CD4-positive, CD25-positive, alpha-beta regulatory T cell (primary cell): ENCODE results near the gene SH3BP2. TPM values are rescaled to one million over a fixed set of nuclear protein-coding genes. Genes with fewer than 3 reads are reported as not detected.

Source experiments
- ATAC-seq, 2 donors: fragments of 150-1000 bp; cut with Tn5 transposase; one replicate each; pipeline ENCODE4 v1.10.0; 2021; ENCODE audit warnings: low read depth in 2 of 2, moderate number of reproducible peaks in 2 of 2, moderate library complexity in 1 of 2
- DNase-seq, 3 donors: peaks; one replicate each; pipeline versions ENCODE4 v3.0.0 to v3.0.0-alpha.2; 2012 to 2022; ENCODE audit warnings: mixed read lengths in 1 of 3
- H3K27ac ChIP-seq: one replicate; pipeline ENCODE4 v1.7.0; 2013; ENCODE audit warnings: mild to moderate bottlenecking, low read length; ENCODE audit not compliant: insufficient read depth, poor library complexity, severe bottlenecking
- H3K27me3 ChIP-seq: one replicate; pipeline ENCODE4 v1.7.0; 2013; ENCODE audit warnings: low read length; ENCODE audit not compliant: control insufficient read depth, insufficient read depth
- H3K36me3 ChIP-seq: one replicate; pipeline ENCODE4 v1.7.0; 2013; ENCODE audit warnings: mild to moderate bottlenecking, low read length, moderate library complexity; ENCODE audit not compliant: control insufficient read depth, insufficient read depth
- H3K4me1 ChIP-seq: 2 replicates; pipeline ENCODE4 v1.7.0; 2013; ENCODE audit warnings: mild to moderate bottlenecking, low read length; ENCODE audit not compliant: insufficient read depth, control insufficient read depth, poor library complexity, severe bottlenecking
- H3K4me3 ChIP-seq: one replicate; pipeline ENCODE4 v1.7.0; 2013; ENCODE audit warnings: low read depth, mild to moderate bottlenecking, low read length, moderate library complexity
- H3K9me3 ChIP-seq, 2 experiments: 1 replicate in 1 of 2; 2 replicates in 1 of 2; pipeline ENCODE4 v1.7.0; 2013; ENCODE audit warnings: low read length in 2 of 2, mild to moderate bottlenecking in 1 of 2, moderate library complexity in 1 of 2; ENCODE audit not compliant: control insufficient read depth in 2 of 2
- H3K27ac Mint-ChIP-seq, 3 donors: one replicate each; pipeline ENCODE4 v1.8.0; 2020 to 2022; ENCODE audit warnings: mild to moderate bottlenecking in 3 of 3, mixed read lengths in 3 of 3, moderate library complexity in 2 of 3
- H3K27me3 Mint-ChIP-seq: one replicate; pipeline ENCODE4 v1.8.0; 2022; ENCODE audit warnings: mild to moderate bottlenecking, mixed read lengths
- H3K36me3 Mint-ChIP-seq: one replicate; pipeline ENCODE4 v1.8.0; 2020; ENCODE audit warnings: mixed read lengths
- H3K4me1 Mint-ChIP-seq, 4 donors: one replicate each; pipeline ENCODE4 v1.8.0; 2020 to 2022; ENCODE audit warnings: mixed read lengths in 4 of 4, mild to moderate bottlenecking in 1 of 4
- H3K4me3 Mint-ChIP-seq, 4 donors: one replicate each; pipeline ENCODE4 v1.8.0; 2020 to 2022; ENCODE audit warnings: mild to moderate bottlenecking in 4 of 4, mixed read lengths in 4 of 4, moderate library complexity in 3 of 4
- H3K9me3 Mint-ChIP-seq, 7 donors: one replicate each; pipeline ENCODE4 v1.8.0; 2020 to 2022; ENCODE audit warnings: mixed read lengths in 7 of 7, mild to moderate bottlenecking in 3 of 7, moderate library complexity in 2 of 7
- polyA plus RNA-seq, 4 donors: library from polyadenylated mRNA; unstranded; fragments of 300-500 nt; fragmentation: Illumina TruSeq; gene quantifications; one replicate each; pipeline ENCODE4 v1.2.3, GENCODE V29; 2021
- total RNA-seq: library from RNA; stranded (reverse); gene quantifications from one replicate; pipeline ENCODE4 v1.2.3, GENCODE V29; 2022

Gene SH3BP2
- total and polyA plus RNA-seq, 5 donors from 2014 or later: 7.6 to 61.7 (median 8.5) TPM

DNA sequence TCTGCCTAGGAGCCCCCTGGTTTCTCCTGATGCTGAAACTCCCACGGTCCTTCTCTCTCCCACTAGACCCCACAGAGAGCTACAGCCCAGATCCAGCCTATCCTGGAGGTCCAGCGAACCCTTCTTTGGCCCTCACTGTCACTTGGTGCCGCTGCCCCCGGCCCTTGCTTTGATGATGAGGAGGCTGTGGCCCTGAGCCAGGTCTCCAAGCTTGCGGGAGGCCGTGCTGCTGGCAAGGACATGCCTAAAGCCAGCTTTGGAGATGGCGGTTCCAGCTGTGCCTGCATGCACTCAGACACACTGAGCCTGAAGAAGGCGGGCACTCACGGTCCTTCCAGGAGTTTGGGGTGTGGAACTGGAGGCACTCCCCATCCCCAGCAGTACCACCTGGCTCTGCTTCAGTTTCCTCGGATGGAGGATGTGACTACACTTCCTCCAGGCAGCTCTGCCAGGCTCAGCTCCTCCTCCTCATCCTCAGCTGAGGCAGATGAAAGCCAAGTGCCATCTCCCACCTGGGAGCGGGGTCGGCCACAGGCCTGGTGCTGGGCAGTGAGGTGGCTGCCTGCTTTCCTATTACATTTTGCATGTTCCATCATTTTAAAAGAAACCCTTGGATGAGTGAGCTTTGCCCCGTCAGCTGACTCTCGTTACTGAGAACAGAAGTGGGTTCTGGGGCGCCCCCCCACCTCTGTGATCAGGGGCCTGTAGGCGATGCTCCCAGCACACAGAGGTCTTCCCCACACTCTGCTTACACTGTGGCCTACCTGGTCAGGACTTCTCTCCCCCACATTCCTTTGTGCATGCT is 45.8 kb upstream of the SH3BP2 start:
- DNase-seq (peak in 1 of 3 donors; percentile 25), ATAC-seq (no peak)
- peak overlapping the region in 3 of 4 donors; percentile 46 to 66 (median 66) for H3K4me3 Mint-ChIP-seq
- Histone ChIP-seq H3K4me3 (peak overlapping the region; percentile 7), H3K4me1 (peaks cover 28% of the 10 kb centered on the region), H3K9me3 (no peaks in the 10 kb centered on the region), H3K36me3 (peaks cover 57% of the 10 kb centered on the region), H3K27me3 (no peaks in the 10 kb centered on the region), H3K27ac (peak overlapping the region; percentile 89)
- peaks cover 26% of the 10 kb centered on the region for H3K36me3 Mint-ChIP-seq
- H3K9me3 Mint-ChIP-seq: no peaks in the 10 kb centered on the region
- peak overlapping the region; percentile 93 to 96 (median 93) for H3K27ac Mint-ChIP-seq
- peaks cover 11 to 53% (median 33%) of the 10 kb centered on the region in 4 donors for H3K4me1 Mint-ChIP-seq
- no peaks in the 10 kb centered on the region for H3K27me3 Mint-ChIP-seq

DNA sequence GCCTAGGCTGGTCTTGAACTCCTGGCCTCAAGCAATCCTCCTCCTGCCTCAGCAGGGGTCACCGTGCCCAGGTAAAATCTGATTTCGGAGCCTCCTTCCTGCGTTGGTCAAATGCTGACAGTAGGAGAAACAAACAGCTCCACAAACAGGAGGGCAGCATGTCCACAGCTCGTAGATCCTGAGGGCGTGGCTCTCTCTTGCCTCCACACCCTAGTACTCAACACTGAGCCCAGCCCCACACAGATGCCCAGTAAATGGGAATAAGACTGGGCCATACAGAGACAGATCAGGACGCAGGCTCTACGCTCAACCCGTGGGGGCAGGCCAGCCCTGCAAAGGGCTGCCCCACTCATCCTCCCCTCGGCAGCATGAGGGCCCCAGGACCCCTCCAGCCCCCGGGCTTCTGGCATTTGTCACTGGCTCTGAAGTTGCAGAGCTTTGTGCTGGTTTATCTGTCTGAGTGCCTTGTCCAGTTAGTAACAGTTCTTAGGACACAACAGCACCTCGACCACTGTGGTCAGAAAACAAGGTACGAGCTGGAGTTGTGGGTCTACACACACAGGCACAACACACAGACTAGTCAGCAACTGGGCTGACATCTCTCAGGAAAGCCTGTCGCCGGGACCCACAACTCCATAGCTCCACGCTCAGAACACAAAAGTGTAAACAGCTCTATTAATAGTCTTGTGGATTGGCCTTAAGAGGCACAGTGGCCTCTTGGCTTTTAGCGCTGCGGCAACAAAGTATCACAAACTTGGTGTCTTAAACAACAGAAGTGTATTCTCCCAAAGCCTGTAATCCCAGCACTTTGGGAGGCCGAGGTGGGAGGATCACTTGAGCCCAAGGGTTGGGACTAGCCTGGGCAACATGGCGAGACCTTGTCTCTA is 41.9 kb upstream of the SH3BP2 start:
- Mint-ChIP-seq H3K27ac (peak overlapping the region in 2 of 3 donors; percentile 36 to 38), H3K9me3 (no peaks in the 10 kb centered on the region), H3K27me3 (no peaks in the 10 kb centered on the region), H3K4me3 (peak overlapping the region in 2 of 4 donors; percentile 44 to 51), H3K36me3 (peaks cover 15% of the 10 kb centered on the region), H3K4me1 (peaks cover 16 to 72% (median 45%) of the 10 kb centered on the region in 4 donors)
- Histone ChIP-seq H3K9me3 (no peaks in the 10 kb centered on the region), H3K4me3 (no peak overlapping the region), H3K27ac (no peak overlapping the region), H3K27me3 (no peaks in the 10 kb centered on the region), H3K4me1 (peaks cover 42% of the 10 kb centered on the region), H3K36me3 (peaks cover 27% of the 10 kb centered on the region)
- ATAC-seq: no peak
- no peak for DNase-seq

DNA sequence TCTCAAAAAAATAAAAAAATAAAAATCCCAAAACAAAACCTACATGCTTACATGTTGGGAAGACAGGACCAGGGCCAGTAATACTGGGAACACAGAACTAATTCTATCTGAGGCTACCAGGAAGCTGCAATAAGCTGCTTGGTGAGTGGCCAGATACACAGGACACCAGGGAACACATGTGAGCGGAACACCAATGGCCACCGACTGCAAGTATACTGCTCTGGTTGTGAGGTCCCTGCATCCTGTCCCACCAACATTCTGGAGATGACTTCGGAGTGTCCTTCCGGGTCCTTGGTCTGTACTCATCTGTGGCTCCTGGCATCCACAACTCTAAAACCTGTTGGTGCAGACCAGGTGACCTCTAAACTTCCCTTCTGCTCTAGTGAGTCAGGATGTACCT is 39.4 kb upstream of the SH3BP2 start:
- no peaks in the 10 kb centered on the region for H3K9me3 Mint-ChIP-seq
- Histone ChIP-seq H3K4me3 (no peak overlapping the region), H3K4me1 (peaks cover 27% of the 10 kb centered on the region), H3K9me3 (no peaks in the 10 kb centered on the region), H3K36me3 (peaks cover 11% of the 10 kb centered on the region), H3K27me3 (no peaks in the 10 kb centered on the region), H3K27ac (no peak overlapping the region)
- H3K4me3 Mint-ChIP-seq: peak overlapping the region in 2 of 4 donors; percentile 47 to 78
- H3K36me3 Mint-ChIP-seq: no peaks in the 10 kb centered on the region
- H3K27me3 Mint-ChIP-seq: peaks cover 5% of the 10 kb centered on the region
- no peak overlapping the region for H3K27ac Mint-ChIP-seq
- ATAC-seq (no peak), DNase-seq (no peak)
- peaks cover 5 to 58% (median 32%) of the 10 kb centered on the region in 4 donors for H3K4me1 Mint-ChIP-seq

GRCh38 chr4:2754848-2755819 is 37.8 kb upstream of the SH3BP2 start:
- no peaks in the 10 kb centered on the region for H3K9me3 ChIP-seq
- Mint-ChIP-seq H3K36me3 (no peaks in the 10 kb centered on the region), H3K27me3 (peaks cover 5% of the 10 kb centered on the region), H3K27ac (peak overlapping the region in 2 of 3 donors; percentile 77 to 82), H3K9me3 (no peaks in the 10 kb centered on the region), H3K4me1 (peaks cover 5 to 51% (median 25%) of the 10 kb centered on the region in 4 donors), H3K4me3 (peak overlapping the region; percentile 87 to 93 (median 89))
- peaks cover 11% of the 10 kb centered on the region for H3K36me3 ChIP-seq
- no peak for DNase-seq
- ATAC-seq: no peak
- peaks cover 27% of the 10 kb centered on the region for H3K4me1 ChIP-seq
- H3K27ac ChIP-seq: peak overlapping the region; percentile 79
- H3K4me3 ChIP-seq: peak overlapping the region; percentile 79
- no peaks in the 10 kb centered on the region for H3K27me3 ChIP-seq

GRCh38 chr4:2755821-2756690 is 36.8 kb upstream of the SH3BP2 start, which contains the start of gene TNIP2:
Gene TNIP2, minus strand, starts transcription at chr4:2756336. Its CDS starts 47 bp downstream, at chr4:2756289.
- peak within 1 kb of the TSS; percentile 87 to 93 (median 89) for H3K4me3 Mint-ChIP-seq
- Histone ChIP-seq H3K27me3 (no peaks in the 10 kb centered on the region), H3K9me3 (no peaks in the 10 kb centered on the region), H3K27ac (peak within 1 kb of the TSS; percentile 79), H3K4me1 (peaks cover 27% of the 10 kb centered on the region), H3K36me3 (peaks cover 11% of the 10 kb centered on the region), H3K4me3 (peak within 1 kb of the TSS; percentile 79)
- peaks cover 5% of the 10 kb centered on the region for H3K27me3 Mint-ChIP-seq
- peak within 1 kb of the TSS; percentile 77 to 93 (median 82) for H3K27ac Mint-ChIP-seq
- ATAC-seq: peak; percentile 74 to 81
- peaks cover 5 to 46% (median 24%) of the 10 kb centered on the region in 4 donors for H3K4me1 Mint-ChIP-seq
- DNase-seq: peak; percentile 73 to 85 (median 80)
- no peaks in the 10 kb centered on the region for H3K36me3 Mint-ChIP-seq
- H3K9me3 Mint-ChIP-seq: no peaks in the 10 kb centered on the region

DNA sequence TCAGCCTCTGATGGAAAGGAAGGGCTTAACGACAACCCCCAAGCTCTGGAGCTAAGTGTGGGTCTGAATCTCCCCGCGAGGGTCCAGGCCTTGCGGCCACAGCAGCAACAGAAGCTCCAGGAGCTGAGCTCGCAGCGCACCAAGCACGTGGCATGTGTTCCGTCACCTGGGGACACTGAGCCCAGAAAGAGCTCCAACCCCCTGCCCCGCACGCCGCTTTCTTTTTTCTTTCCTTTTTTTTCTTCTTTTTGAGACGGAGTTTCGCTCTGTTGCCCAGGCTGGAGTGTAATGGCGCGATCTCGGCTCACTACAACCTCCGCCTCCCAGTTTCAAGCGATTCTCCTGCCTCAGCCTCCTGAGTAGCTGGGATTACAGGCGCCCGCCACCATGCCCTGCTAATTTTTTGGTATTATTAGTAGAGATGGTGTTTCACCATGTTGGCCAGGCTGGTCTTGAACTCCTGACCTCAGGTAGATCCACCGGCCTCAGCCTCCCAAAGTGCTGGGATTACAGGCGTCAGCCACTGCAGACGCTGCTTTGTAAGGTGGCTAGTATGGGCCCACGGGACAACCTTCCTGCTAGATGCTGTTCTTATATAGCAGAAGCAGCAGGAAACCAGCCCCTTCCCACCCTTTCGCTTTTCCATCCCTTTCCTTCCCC is 36.1 kb upstream of the SH3BP2 start:
- no peaks in the 10 kb centered on the region for H3K36me3 Mint-ChIP-seq
- H3K4me1 Mint-ChIP-seq: peaks cover 5 to 40% (median 20%) of the 10 kb centered on the region in 4 donors
- Histone ChIP-seq H3K36me3 (peaks cover 8% of the 10 kb centered on the region), H3K4me3 (peak overlapping the region; percentile 57), H3K27ac (peak overlapping the region; percentile 47), H3K27me3 (no peaks in the 10 kb centered on the region), H3K4me1 (peaks cover 27% of the 10 kb centered on the region), H3K9me3 (no peaks in the 10 kb centered on the region)
- H3K4me3 Mint-ChIP-seq: peak overlapping the region; percentile 84 to 86 (median 85)
- DNase-seq: no peak
- peak overlapping the region in 1 of 3 donors; percentile 93 for H3K27ac Mint-ChIP-seq
- ATAC-seq: no peak
- H3K9me3 Mint-ChIP-seq: no peaks in the 10 kb centered on the region
- H3K27me3 Mint-ChIP-seq: peaks cover 5% of the 10 kb centered on the region
